ENCODE results near the gene NDRG2.
"Not testable (repeated sequence)": the region's sequence is repeated elsewhere in the genome, so short reads cannot be mapped to it uniquely, and the experiment has no call there.

The NDRG2 gene

GRCh38 chr14:21041676-21042433, 17.0 kb upstream of the NDRG2 start, which contains the start of gene RNASE7:
Gene RNASE7 (plus strand): TSS chr14:21042362. CDS start chr14:21042993, 631 bp downstream.
- no peak within 1 kb of the TSS for H3K27ac ChIP-seq (ENCODE audit: low read depth, low read length, severe bottlenecking)
- no peaks in the 10 kb centered on the region for H3K36me3 ChIP-seq (ENCODE audit: control insufficient read depth, insufficient read depth, low read length)
- 79 to 95% methylated on average over 6 to 8 of the region's 11 CpGs for WGBS, 2 experiments (ENCODE audit: insufficient coverage in 2 of 2)
- H3K4me3 ChIP-seq (ENCODE audit: extremely low read depth, insufficient read depth, low read length, poor library complexity, severe bottlenecking): no peak within 1 kb of the TSS
- H3K9me3 ChIP-seq (ENCODE audit: control insufficient read depth, low read length): no peaks in the 10 kb centered on the region
- H3K4me1 ChIP-seq (ENCODE audit: control insufficient read depth, insufficient read depth, low read length, poor library complexity, severe bottlenecking): peaks cover 31% of the 10 kb centered on the region

DNA sequence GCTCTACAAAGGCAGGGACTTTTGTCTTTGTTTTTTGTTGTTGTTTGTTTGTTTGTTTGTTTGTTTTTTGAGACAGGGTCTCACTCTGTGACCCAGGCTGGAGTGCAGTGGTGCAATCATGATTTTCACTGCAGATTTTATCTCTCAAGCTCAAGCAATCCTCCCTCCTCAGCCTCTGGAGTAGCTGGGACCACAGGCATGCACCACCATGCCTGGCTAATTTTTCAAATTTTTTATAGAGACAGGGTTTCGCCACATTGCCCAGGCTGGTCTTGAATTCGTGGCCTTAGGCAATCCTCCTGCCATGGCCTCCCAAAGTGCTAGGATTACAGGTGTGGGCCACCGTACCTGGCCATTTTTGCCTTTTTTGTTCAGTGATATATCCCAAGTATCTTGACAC, 16.1 kb upstream of the NDRG2 start:
- not testable (repeated sequence) for H3K4me3 ChIP-seq (ENCODE audit: extremely low read depth, insufficient read depth, low read length, poor library complexity, severe bottlenecking); H3K9me3 ChIP-seq (ENCODE audit: control insufficient read depth, low read length); H3K36me3 ChIP-seq (ENCODE audit: control insufficient read depth, insufficient read depth, low read length); H3K27ac ChIP-seq (ENCODE audit: low read depth, low read length, severe bottlenecking)
- 86 to 93% methylated on average over 3 of the region's 3 CpGs for WGBS, 2 experiments (ENCODE audit: insufficient coverage in 2 of 2)
- peaks cover 31% of the 10 kb centered on the region for H3K4me1 ChIP-seq (ENCODE audit: control insufficient read depth, insufficient read depth, low read length, poor library complexity, severe bottlenecking)

GRCh38 chr14:21040370-21040925, 15.6 kb upstream of the NDRG2 start:
- WGBS, 2 experiments (ENCODE audit: insufficient coverage in 2 of 2): 78 to 83% methylated on average over 7 to 8 of the region's 8 CpGs
- Histone ChIP-seq H3K4me3 (ENCODE audit: extremely low read depth, insufficient read depth, low read length, poor library complexity, severe bottlenecking) (no peak overlapping the region), H3K9me3 (ENCODE audit: control insufficient read depth, low read length) (no peaks in the 10 kb centered on the region), H3K27ac (ENCODE audit: low read depth, low read length, severe bottlenecking) (no peak overlapping the region), H3K36me3 (ENCODE audit: control insufficient read depth, insufficient read depth, low read length) (no peaks in the 10 kb centered on the region), H3K4me1 (ENCODE audit: control insufficient read depth, insufficient read depth, low read length, poor library complexity, severe bottlenecking) (peaks cover 31% of the 10 kb centered on the region)

- Histone ChIP-seq H3K4me3 (ENCODE audit: extremely low read depth, insufficient read depth, low read length, poor library complexity, severe bottlenecking) (no peak overlapping the region), H3K9me3 (ENCODE audit: control insufficient read depth, low read length) (no peaks in the 10 kb centered on the region), H3K27ac (ENCODE audit: low read depth, low read length, severe bottlenecking) (no peak overlapping the region), H3K36me3 (ENCODE audit: control insufficient read depth, insufficient read depth, low read length) (no peaks in the 10 kb centered on the region), H3K4me1 (ENCODE audit: control insufficient read depth, insufficient read depth, low read length, poor library complexity, severe bottlenecking) (peaks cover 31% of the 10 kb centered on the region)
- WGBS, 2 experiments (ENCODE audit: insufficient coverage in 2 of 2): 45 to 49% methylated on average over 6 of the region's 8 CpGs
Observed at GRCh38 chr14:21039585-21040369, 14.9 kb upstream of the NDRG2 start.

GRCh38 chr14:21038441-21039422, 13.9 kb upstream of the NDRG2 start:
- H3K9me3 ChIP-seq (ENCODE audit: control insufficient read depth, low read length): no peaks in the 10 kb centered on the region
- no peak overlapping the region for H3K4me3 ChIP-seq (ENCODE audit: extremely low read depth, insufficient read depth, low read length, poor library complexity, severe bottlenecking)
- peak overlapping the region; percentile 29 for H3K27ac ChIP-seq (ENCODE audit: low read depth, low read length, severe bottlenecking)
- peaks cover 23% of the 10 kb centered on the region for H3K4me1 ChIP-seq (ENCODE audit: control insufficient read depth, insufficient read depth, low read length, poor library complexity, severe bottlenecking)
- H3K36me3 ChIP-seq (ENCODE audit: control insufficient read depth, insufficient read depth, low read length): no peaks in the 10 kb centered on the region
- WGBS, 2 experiments (ENCODE audit: insufficient coverage in 2 of 2): 43 to 81% methylated on average over 3 to 7 of the region's 10 CpGs

DNA sequence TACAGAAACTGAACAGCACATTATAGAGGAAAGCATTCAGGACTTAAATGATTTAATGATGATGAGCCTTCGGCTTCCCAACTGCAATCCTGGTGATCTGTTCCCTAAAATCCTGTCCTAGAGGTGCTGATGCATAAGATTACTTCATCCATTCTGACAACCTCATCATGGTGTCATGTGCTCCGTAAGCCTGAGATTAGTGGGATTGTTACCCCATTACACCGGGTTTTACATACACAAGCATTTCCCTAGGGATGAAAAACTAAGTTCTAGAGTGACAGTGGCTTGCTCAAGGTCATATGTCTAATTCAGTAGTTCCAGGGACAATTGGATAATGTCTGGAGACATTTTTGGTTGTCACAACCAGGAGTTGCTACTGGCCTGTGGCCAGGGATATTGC, 12.3 kb upstream of the NDRG2 start:
- H3K27ac ChIP-seq (ENCODE audit: low read depth, low read length, severe bottlenecking): no peak overlapping the region

DNA sequence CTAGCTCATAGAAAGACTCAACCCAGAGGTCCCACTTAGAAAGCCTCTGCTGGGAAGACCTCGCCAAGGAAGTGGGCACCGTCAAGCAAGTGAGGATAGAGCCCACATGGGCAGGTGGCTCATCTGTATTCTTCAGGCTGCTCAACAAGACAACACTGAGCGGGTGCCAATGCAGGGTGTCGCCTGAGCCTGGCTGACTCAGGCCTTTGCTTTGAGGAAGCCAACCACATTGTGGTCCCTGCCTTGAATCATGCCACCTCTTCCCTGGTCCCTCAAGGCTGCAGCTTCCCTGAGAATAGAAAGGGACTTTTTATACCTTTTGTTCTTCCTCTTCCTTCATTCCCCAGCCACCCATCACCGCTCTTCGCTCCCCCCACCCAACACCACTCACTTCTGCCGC, 11.9 kb upstream of the NDRG2 start:
- no peak overlapping the region for H3K4me3 ChIP-seq (ENCODE audit: extremely low read depth, insufficient read depth, low read length, poor library complexity, severe bottlenecking)
- no peak overlapping the region for H3K27ac ChIP-seq (ENCODE audit: low read depth, low read length, severe bottlenecking)
- peaks cover 16% of the 10 kb centered on the region for H3K4me1 ChIP-seq (ENCODE audit: control insufficient read depth, insufficient read depth, low read length, poor library complexity, severe bottlenecking)
- 93 to 100% methylated on average over 4 of the region's 7 CpGs for WGBS, 2 experiments (ENCODE audit: insufficient coverage in 2 of 2)
- no peaks in the 10 kb centered on the region for H3K36me3 ChIP-seq (ENCODE audit: control insufficient read depth, insufficient read depth, low read length)
- no peaks in the 10 kb centered on the region for H3K9me3 ChIP-seq (ENCODE audit: control insufficient read depth, low read length)

More for the DNA sequence above, 12.3 kb upstream of the NDRG2 start:
- Histone ChIP-seq H3K4me3 (ENCODE audit: extremely low read depth, insufficient read depth, low read length, poor library complexity, severe bottlenecking) (no peak overlapping the region), H3K36me3 (ENCODE audit: control insufficient read depth, insufficient read depth, low read length) (no peaks in the 10 kb centered on the region), H3K4me1 (ENCODE audit: control insufficient read depth, insufficient read depth, low read length, poor library complexity, severe bottlenecking) (peaks cover 17% of the 10 kb centered on the region), H3K9me3 (ENCODE audit: control insufficient read depth, low read length) (no peaks in the 10 kb centered on the region)
- 67 to 80% methylated on average over 1 of the region's 3 CpGs for WGBS, 2 experiments (ENCODE audit: insufficient coverage in 2 of 2)

DNA sequence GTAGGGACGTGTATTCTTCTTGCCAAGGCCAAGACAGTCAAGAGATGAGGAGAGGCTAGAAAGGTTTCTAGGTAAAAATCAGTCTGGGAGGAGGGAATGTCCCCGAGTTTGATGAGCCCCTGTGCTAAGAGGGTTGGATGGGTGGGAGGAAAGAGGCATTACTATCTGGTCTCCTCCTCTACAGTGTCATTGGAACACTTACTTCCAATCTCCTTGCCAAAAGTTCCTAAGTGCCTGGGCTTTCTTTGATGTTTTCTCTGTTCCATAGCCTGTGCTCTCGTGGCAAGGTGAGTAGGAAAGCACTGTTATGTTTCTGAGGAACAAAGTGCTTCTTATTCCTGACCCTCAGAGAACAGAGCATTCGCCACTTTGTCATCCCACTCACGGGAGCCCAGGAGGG, 9.8 kb upstream of the NDRG2 start, which contains the start of gene RNASE13:
Gene RNASE13 (minus strand): TSS at position 101 of the 400 bp plus-strand sequence. CDS start 519 bp downstream, outside the sequence.
- Histone ChIP-seq H3K27ac (ENCODE audit: low read depth, low read length, severe bottlenecking) (no peak within 1 kb of the TSS), H3K9me3 (ENCODE audit: control insufficient read depth, low read length) (no peaks in the 10 kb centered on the region), H3K4me3 (ENCODE audit: extremely low read depth, insufficient read depth, low read length, poor library complexity, severe bottlenecking) (no peak within 1 kb of the TSS), H3K4me1 (ENCODE audit: control insufficient read depth, insufficient read depth, low read length, poor library complexity, severe bottlenecking) (peaks cover 13% of the 10 kb centered on the region), H3K36me3 (ENCODE audit: control insufficient read depth, insufficient read depth, low read length) (no peaks in the 10 kb centered on the region)
- WGBS, 2 experiments (ENCODE audit: insufficient coverage in 2 of 2): 85 to 93% methylated on average over 3 to 4 of the region's 5 CpGs

GRCh38 chr14:21033133-21033698, 8.4 kb upstream of the NDRG2 start:
- Histone ChIP-seq H3K4me1 (ENCODE audit: control insufficient read depth, insufficient read depth, low read length, poor library complexity, severe bottlenecking) (peaks cover under 1% of the 10 kb centered on the region), H3K9me3 (ENCODE audit: control insufficient read depth, low read length) (no peaks in the 10 kb centered on the region), H3K27ac (ENCODE audit: low read depth, low read length, severe bottlenecking) (no peak overlapping the region), H3K36me3 (ENCODE audit: control insufficient read depth, insufficient read depth, low read length) (no peaks in the 10 kb centered on the region), H3K4me3 (ENCODE audit: extremely low read depth, insufficient read depth, low read length, poor library complexity, severe bottlenecking) (no peak overlapping the region)
- WGBS, 2 experiments (ENCODE audit: insufficient coverage in 2 of 2): 96 to 98% methylated on average over 4 of the region's 4 CpGs

All from mesodermal cell (in vitro differentiated cells).